AG20443 (cell line): Measurements from ENCODE around the gene CEACAM5.
A peak's percentile ranks its signal among the peaks of the same experiment; 100 is the strongest.

Source experiments
- DNase-seq: peaks from one replicate; pipeline ENCODE4 v3.0.0; 2012; ENCODE audit warnings: low spot score, mixed read lengths

CEACAM5 gene

GRCh38 chr19:41708481-41708880 is at the start of gene CEACAM5:
CEACAM5 (plus strand) TSS chr19:41708626; CDS start chr19:41708732, 106 bp downstream.
- DNase-seq: no peak

- no peak for DNase-seq
Observed at GRCh38 chr19:41666075-41666474, 42.4 kb upstream of the CEACAM5 start.

DNA sequence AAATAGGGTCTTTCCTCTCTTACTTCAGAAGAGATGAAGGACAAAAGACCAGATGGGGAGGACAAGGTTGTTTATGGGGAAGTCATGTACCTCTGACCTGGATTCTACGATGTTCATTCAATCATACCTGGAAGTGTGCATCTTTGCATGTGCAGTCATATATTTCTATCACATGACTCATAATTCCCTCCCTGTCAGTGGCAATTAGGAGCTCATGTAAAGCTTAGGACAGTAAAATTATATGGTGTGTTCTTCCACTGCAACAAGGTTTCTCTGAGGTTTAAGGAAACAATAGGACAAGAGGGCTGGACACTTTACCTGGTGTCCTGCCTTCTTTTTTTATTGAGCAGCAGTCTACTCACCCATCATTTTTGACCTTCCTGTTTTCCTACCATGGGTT is 40.1 kb upstream of the CEACAM5 start:
- DNase-seq: no peak

- no peak for DNase-seq
Observed at GRCh38 chr19:41670755-41671154, 37.7 kb upstream of the CEACAM5 start.

GRCh38 chr19:41671486-41671885 is 36.9 kb upstream of the CEACAM5 start:
- no peak for DNase-seq

GRCh38 chr19:41682437-41682836 is 26.0 kb upstream of the CEACAM5 start:
- DNase-seq: no peak

GRCh38 chr19:41687419-41687818 is 21.0 kb upstream of the CEACAM5 start:
- no peak for DNase-seq

DNA sequence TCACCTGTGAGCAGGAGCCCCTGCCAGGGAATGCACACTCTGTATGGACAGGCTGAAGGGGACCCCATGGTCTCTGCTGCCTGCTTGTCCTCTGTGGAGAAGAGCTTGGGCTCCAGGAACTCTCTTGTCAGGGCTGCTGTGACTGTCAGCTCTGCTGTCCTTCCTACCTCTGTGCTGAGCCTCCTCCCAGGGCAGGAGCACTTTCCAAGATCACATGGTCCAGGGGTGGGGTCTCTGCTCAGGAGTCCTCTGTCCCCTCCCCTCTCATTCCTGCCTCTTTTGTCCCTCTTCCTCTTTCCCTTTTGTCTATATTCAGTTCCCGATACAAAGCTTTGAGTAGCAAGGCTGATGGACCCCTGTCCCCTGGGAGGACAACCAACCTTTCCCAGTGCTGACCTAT is 20.3 kb upstream of the CEACAM5 start, which contains the start of gene CEACAM7:
Gene CEACAM7, minus strand, starts transcription at position 173 of the 400 bp plus-strand sequence. Its CDS starts 105 bp downstream, at position 68.
- DNase-seq: no peak

- DNase-seq: no peak
Observed at GRCh38 chr19:41688687-41689086, 19.7 kb upstream of the CEACAM5 start.

DNA sequence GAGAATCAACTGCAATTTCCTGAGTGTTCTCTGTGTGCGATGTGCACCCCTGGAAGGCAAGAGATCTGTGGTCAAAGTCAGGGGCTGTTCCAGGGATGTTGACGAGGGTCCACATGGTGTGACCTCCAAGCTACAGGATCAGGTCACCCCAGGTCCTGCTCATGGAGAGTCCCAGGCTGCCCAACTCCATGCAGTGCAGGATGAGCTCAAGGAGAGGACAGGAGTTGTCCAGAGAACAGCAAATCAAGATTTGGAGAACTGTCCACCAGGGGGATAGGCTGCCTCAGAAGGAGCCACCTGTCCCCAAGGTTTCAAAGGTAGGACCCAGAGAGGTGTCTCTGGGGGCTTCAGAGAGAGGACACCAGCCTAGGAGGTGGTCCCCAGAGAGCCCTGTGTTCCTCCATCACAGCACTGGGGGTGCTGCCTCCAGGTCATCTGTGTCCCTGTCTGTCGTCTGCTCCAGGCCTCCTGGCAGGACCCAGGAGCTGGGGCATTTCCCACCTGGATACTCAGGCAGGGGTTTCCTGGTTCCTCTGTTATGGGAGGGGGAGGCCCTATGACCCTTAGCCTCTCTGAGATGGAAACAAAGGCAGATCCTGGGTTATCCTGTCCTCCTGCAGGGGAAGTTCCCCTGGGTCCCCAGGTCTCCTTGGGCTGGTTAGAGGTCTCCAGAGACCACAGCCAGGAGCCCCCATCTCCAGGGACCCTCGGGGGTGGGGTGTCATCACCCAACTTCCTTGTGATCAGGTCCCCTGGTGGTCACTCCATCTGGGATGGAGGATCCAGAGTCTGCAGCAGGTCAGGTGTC is 18.2 kb upstream of the CEACAM5 start:
- DNase-seq: no peak

- no peak for DNase-seq
Observed at GRCh38 chr19:41690801-41691065, 17.7 kb upstream of the CEACAM5 start.

- peak; percentile 53 for DNase-seq
Observed at GRCh38 chr19:41691268-41691970, 17.0 kb upstream of the CEACAM5 start.

- no peak for DNase-seq
Observed at GRCh38 chr19:41694196-41694595, 14.2 kb upstream of the CEACAM5 start.

GRCh38 chr19:41694831-41695635 is 13.4 kb upstream of the CEACAM5 start:
- no peak for DNase-seq

- no peak for DNase-seq
Observed at GRCh38 chr19:41695745-41696144, 12.7 kb upstream of the CEACAM5 start.

DNA sequence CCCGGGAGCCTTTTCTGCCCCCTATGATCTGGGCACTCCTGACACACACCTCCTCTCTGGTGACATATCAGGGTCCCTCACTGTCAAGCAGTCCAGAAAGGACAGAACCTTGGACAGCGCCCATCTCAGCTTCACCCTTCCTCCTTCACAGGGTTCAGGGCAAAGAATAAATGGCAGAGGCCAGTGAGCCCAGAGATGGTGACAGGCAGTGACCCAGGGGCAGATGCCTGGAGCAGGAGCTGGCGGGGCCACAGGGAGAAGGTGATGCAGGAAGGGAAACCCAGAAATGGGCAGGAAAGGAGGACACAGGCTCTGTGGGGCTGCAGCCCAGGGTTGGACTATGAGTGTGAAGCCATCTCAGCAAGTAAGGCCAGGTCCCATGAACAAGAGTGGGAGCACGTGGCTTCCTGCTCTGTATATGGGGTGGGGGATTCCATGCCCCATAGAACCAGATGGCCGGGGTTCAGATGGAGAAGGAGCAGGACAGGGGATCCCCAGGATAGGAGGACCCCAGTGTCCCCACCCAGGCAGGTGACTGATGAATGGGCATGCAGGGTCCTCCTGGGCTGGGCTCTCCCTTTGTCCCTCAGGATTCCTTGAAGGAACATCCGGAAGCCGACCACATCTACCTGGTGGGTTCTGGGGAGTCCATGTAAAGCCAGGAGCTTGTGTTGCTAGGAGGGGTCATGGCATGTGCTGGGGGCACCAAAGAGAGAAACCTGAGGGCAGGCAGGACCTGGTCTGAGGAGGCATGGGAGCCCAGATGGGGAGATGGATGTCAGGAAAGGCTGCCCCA is 11.8 kb upstream of the CEACAM5 start:
- DNase-seq: no peak

GRCh38 chr19:41697198-41697855 is 11.1 kb upstream of the CEACAM5 start:
- no peak for DNase-seq

DNA sequence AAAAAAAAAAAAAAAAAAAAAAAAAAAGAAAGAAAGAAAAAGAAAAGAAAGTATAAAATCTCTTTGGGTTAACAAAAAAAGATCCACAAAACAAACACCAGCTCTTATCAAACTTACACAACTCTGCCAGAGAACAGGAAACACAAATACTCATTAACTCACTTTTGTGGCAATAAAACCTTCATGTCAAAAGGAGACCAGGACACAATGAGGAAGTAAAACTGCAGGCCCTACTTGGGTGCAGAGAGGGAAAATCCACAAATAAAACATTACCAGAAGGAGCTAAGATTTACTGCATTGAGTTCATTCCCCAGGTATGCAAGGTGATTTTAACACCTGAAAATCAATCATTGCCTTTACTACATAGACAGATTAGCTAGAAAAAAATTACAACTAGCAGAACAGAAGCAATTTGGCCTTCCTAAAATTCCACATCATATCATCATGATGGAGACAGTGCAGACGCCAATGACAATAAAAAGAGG is 9.6 kb upstream of the CEACAM5 start:
- DNase-seq: no peak

- no peak for DNase-seq
Observed at GRCh38 chr19:41699231-41699967, 9.0 kb upstream of the CEACAM5 start.

- no peak for DNase-seq
Observed at GRCh38 chr19:41699968-41700323, 8.5 kb upstream of the CEACAM5 start.
